HEK293 (cell line): ENCODE results near the gene STAMBPL1.

Experiments
- MEIS1 ChIP-seq: sonication (generic); formaldehyde crosslinking; IDR thresholded peaks from 2 replicates; pipeline ENCODE4 v1.8.1; 2022; ENCODE audit warnings: missing genetic modification reagents, mild to moderate bottlenecking, borderline replicate concordance
- TCF7L2 ChIP-seq: IDR thresholded peaks from 2 replicates; pipeline ENCODE4 v1.6.1; 2011; ENCODE audit warnings: low read depth, mild to moderate bottlenecking, inconsistent platforms, low read length, moderate library complexity, borderline replicate concordance
- ZBTB1 ChIP-seq: fragments of 450-650 bp; formaldehyde crosslinking; IDR thresholded peaks from 2 replicates; pipeline ENCODE4 v1.5.1; 2016; ENCODE audit warnings: missing biosample characterization, missing genetic modification characterization
- ZBTB17 ChIP-seq: fragments of 450-650 bp; formaldehyde crosslinking; IDR thresholded peaks from 2 replicates; pipeline ENCODE4 v1.5.1; 2016; ENCODE audit warnings: missing biosample characterization, missing genetic modification characterization
- ZBTB21 ChIP-seq: fragments of 450-650 bp; formaldehyde crosslinking; IDR thresholded peaks from 2 replicates; pipeline ENCODE4 v1.5.1; 2017; ENCODE audit warnings: missing biosample characterization, missing genetic modification characterization
- ZBTB7A ChIP-seq: fragments of 450-650 bp; formaldehyde crosslinking; IDR thresholded peaks from 2 replicates; pipeline ENCODE4 v1.5.1; 2016; ENCODE audit warnings: low read depth, missing biosample characterization, missing genetic modification characterization
- ZNF138 ChIP-seq: fragments of 450-650 bp; formaldehyde crosslinking; IDR thresholded peaks from 2 replicates; pipeline ENCODE4 v1.5.1; 2016; ENCODE audit warnings: missing biosample characterization, missing genetic modification characterization, borderline replicate concordance
- ZNF157 ChIP-seq: fragments of 450-650 bp; formaldehyde crosslinking; IDR thresholded peaks from 2 replicates; pipeline ENCODE4 v1.5.1; 2016; ENCODE audit warnings: missing biosample characterization, missing genetic modification characterization
- ZNF394 ChIP-seq: fragments of 450-650 bp; formaldehyde crosslinking; IDR thresholded peaks from 2 replicates; pipeline ENCODE4 v1.5.1; 2016; ENCODE audit warnings: missing biosample characterization, missing genetic modification characterization, mild to moderate bottlenecking, moderate library complexity, borderline replicate concordance
- ZNF777 ChIP-seq: fragments of 450-650 bp; formaldehyde crosslinking; IDR thresholded peaks from 2 replicates; pipeline ENCODE4 v1.5.1; 2017; ENCODE audit warnings: missing biosample characterization, missing genetic modification characterization, borderline replicate concordance
- ZSCAN30 ChIP-seq: fragments of 450-650 bp; IDR thresholded peaks from 2 replicates; pipeline ENCODE4 v1.5.1; 2018; ENCODE audit warnings: missing biosample characterization, mild to moderate bottlenecking, missing genetic modification characterization, moderate library complexity
- TF ChIP-seq, protein P1 (sequence below): fragments of 450-650 bp; formaldehyde crosslinking; IDR thresholded peaks from 2 replicates; pipeline ENCODE4 v1.5.1; 2016; ENCODE audit warnings: missing biosample characterization, missing genetic modification characterization
- TF ChIP-seq, protein P2 (sequence below): fragments of 450-650 bp; formaldehyde crosslinking; IDR thresholded peaks from 2 replicates; pipeline ENCODE4 v1.5.1; 2016; ENCODE audit warnings: missing biosample characterization, missing genetic modification characterization

- TF ChIP-seq, protein P1, sequence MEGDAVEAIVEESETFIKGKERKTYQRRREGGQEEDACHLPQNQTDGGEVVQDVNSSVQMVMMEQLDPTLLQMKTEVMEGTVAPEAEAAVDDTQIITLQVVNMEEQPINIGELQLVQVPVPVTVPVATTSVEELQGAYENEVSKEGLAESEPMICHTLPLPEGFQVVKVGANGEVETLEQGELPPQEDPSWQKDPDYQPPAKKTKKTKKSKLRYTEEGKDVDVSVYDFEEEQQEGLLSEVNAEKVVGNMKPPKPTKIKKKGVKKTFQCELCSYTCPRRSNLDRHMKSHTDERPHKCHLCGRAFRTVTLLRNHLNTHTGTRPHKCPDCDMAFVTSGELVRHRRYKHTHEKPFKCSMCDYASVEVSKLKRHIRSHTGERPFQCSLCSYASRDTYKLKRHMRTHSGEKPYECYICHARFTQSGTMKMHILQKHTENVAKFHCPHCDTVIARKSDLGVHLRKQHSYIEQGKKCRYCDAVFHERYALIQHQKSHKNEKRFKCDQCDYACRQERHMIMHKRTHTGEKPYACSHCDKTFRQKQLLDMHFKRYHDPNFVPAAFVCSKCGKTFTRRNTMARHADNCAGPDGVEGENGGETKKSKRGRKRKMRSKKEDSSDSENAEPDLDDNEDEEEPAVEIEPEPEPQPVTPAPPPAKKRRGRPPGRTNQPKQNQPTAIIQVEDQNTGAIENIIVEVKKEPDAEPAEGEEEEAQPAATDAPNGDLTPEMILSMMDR (tag by site-specific recombination), result no peak
- no peak for TF ChIP-seq ZNF777 (tag by site-specific recombination)
- TF ChIP-seq ZNF157, result no peak
- no peak for TF ChIP-seq TCF7L2
- no peak for TF ChIP-seq ZSCAN30
- TF ChIP-seq ZBTB17 (tag by site-specific recombination), result no peak
- no peak for TF ChIP-seq ZBTB1
- TF ChIP-seq, protein P2, sequence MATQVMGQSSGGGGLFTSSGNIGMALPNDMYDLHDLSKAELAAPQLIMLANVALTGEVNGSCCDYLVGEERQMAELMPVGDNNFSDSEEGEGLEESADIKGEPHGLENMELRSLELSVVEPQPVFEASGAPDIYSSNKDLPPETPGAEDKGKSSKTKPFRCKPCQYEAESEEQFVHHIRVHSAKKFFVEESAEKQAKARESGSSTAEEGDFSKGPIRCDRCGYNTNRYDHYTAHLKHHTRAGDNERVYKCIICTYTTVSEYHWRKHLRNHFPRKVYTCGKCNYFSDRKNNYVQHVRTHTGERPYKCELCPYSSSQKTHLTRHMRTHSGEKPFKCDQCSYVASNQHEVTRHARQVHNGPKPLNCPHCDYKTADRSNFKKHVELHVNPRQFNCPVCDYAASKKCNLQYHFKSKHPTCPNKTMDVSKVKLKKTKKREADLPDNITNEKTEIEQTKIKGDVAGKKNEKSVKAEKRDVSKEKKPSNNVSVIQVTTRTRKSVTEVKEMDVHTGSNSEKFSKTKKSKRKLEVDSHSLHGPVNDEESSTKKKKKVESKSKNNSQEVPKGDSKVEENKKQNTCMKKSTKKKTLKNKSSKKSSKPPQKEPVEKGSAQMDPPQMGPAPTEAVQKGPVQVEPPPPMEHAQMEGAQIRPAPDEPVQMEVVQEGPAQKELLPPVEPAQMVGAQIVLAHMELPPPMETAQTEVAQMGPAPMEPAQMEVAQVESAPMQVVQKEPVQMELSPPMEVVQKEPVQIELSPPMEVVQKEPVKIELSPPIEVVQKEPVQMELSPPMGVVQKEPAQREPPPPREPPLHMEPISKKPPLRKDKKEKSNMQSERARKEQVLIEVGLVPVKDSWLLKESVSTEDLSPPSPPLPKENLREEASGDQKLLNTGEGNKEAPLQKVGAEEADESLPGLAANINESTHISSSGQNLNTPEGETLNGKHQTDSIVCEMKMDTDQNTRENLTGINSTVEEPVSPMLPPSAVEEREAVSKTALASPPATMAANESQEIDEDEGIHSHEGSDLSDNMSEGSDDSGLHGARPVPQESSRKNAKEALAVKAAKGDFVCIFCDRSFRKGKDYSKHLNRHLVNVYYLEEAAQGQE (tag by site-specific recombination), result no peak
- TF ChIP-seq ZNF138 (tag by site-specific recombination), result no peak
- TF ChIP-seq ZNF394 (tag by site-specific recombination), result no peak
- TF ChIP-seq ZBTB7A, result no peak
- no peak for TF ChIP-seq MEIS1 (CRISPR knock-in tag)
- no peak for TF ChIP-seq ZBTB21 (tag by site-specific recombination)
Measured at GRCh38 chr10:88852327-88852726, 27.7 kb upstream of the STAMBPL1 start.
